Umbilical cord (tissue), 2 donors: ENCODE data around the gene BOD1L1. TPM values are rescaled to one million over a fixed set of nuclear protein-coding genes. Genes with fewer than 3 reads are reported as not detected.
"Not testable (repeated sequence)": the region's sequence is repeated elsewhere in the genome, so short reads cannot be mapped to it uniquely, and the experiment has no call there.

ENCODE experiments used
- DNase-seq: peaks from one replicate; pipeline ENCODE4 v3.0.0-alpha.2; 2015; ENCODE audit warnings: low spot score
- total RNA-seq: library from RNA; depleted of rRNA; stranded (reverse); fragments of >200 nt; gene quantifications from one replicate; pipeline ENCODE4 v1.2.3, GENCODE V29; 2014; ENCODE audit warnings: low replicate concordance; ENCODE audit not compliant: insufficient read depth

Gene BOD1L1
- total RNA-seq, 1 donor from 2014 or later: 43.1 TPM

DNA sequence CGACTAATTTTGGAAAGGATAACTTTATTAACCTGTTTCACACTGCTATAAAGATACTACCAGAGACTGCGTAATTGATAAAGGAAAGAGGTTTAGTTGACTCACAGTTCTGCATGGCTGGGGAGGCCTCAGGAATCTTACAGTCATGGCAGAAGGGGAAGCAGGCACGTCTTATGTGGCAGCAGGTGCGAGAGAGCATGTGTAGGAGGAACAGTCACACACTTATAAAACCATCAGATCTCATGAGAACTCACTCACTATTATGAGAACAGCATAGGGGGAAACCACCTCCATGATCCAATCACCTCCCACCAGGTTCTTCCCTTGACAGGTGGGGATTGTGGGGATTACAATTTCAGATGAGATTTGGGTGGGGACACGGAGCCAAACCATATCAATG, 67.4 kb downstream of the BOD1L1 start:
- not testable (repeated sequence) for DNase-seq

DNA sequence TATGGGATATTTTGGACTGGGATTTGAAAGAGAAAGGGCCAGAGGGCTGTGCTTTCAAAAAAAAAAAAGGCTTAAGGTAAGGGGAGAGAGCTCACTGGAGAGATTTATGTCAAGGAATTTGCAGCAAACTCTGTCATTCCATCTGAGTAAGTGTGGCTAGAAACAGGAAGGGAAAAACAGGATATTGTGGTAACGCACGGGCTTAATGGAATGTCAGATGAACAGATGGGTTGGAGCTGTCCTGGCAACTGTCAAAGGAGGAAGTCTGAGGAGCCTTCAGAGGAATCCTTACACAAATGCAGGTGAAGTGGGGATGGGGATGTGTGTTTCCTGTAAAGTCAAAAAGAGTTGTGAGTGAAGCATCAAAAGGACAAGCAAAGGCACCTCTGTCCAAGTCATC, 68.1 kb downstream of the BOD1L1 start:
- no peak for DNase-seq

DNA sequence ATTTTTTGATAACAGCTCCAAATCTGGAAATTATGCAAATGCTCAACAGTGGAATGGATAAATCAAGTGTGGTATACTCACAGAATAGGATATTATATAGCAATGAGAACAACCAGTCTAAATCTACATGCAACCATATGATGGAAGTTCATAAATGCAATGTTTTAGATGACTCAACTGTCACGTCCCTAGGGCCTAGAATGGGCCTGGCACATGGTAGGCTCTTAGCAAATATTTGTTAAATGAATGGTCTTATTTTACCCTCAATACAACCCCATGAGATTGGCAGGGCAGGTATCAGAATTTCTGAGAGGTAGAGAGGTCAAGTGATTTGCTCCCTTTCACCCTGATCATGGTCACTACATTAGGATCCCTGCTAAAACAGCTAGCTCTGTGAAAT, 68.6 kb downstream of the BOD1L1 start:
- DNase-seq: no peak

- no peak for DNase-seq
Observed at GRCh38 chr4:13555325-13555724, 72.2 kb downstream of the BOD1L1 start.

GRCh38 chr4:13553081-13553480, 74.4 kb downstream of the BOD1L1 start:
- no peak for DNase-seq

DNA sequence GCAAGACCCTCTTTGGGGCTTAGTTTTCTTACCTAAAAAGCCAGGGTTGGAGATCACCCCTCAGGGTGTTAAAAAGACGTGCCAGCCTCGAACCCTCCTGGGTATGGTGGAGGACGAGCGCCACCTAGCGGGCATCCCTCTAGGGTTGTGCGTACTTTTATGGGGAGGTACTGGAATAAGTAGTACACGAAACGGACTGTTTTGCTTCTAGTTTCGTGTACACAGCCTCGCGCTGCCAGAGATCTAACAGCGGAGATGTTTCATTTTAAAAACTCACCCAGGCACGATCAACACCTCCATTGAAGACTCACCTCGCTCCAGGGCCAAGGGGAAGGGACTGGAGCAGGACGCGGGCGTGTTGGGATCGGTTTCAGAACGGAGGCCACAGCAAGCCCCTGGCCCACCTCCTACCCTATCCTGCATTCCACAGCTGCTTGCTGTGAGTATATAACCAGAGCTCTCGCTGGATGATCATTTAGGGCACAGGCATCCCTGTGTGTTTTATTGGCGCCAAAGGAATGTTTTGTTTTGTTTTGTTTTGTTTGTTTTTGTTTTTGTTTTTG, 78.5 kb downstream of the BOD1L1 start:
- DNase-seq: peak; percentile 63

GRCh38 chr4:13548059-13548983, 79.2 kb downstream of the BOD1L1 start:
- DNase-seq: no peak

DNA sequence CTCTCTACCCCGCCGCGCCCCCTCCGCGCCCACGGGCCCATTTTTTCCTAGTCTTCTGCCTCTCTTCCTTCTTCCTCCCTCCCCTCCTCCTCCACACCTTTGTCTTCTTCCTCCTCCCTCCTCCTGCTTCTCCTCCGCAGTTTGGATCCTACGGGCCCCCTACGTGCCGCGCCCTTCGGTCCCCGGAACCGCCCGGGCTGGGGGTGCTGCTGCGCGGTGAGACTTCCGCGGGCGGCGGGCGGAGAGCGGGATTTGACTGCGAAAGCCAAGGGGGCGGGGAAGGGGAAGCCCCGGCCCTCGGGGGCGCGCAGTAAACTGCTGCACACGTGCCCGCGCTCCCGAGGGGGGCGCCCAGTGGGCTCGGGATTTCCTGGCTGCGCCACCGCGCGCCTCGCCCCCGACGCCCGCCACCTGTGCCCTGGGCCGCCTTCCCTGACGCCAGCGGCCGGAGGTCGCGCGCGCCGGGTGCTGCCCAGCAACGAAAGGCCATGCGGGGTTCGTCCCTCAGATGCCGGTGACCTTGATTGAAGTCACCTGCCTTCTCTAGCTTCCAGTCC, 80.0 kb downstream of the BOD1L1 start:
- DNase-seq: no peak

- DNase-seq: no peak
Observed at GRCh38 chr4:13546941-13547484, 80.5 kb downstream of the BOD1L1 start.

- no peak for DNase-seq
Observed at GRCh38 chr4:13546142-13546940, 81.2 kb downstream of the BOD1L1 start.

GRCh38 chr4:13545394-13545808, 82.1 kb downstream of the BOD1L1 start:
- no peak for DNase-seq

DNA sequence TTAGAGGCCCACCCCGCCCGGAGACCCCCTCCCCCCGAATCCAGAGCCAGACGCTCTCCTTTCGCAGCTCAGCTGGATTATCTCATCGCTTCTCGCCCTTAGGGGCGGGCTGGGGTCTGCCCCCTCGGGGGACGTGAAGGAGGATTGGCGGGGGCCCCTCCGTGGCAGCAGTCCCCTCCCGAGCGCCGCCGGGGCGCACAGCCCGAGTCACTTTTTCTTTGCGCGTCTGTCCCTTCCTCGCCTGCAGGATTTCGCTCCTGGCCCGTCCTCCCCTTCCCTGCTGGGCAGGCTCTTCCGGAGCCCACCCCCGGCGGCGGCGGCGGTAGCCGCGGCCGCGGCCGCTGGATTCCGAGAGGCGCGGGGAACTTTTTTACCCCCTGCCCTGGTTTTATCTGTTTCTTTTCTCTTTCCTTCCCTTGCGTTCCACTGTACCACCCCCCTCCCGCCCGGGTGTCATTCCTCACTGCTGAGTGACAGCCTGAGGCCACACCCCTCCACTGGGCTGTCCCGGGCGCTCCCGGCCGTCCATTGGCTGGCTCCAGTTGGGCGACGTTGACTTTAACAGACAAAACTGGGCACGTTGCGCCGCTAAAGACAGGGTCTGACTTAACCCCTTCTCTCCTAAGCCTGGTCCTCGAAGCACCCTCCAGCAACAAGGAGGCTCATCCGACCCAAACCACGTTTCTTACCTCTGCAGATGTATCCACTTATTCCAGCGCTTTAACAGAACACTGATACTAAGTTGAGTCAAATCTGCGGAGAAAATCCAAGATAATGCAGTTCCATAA, 82.7 kb downstream of the BOD1L1 start:
- DNase-seq: peak; percentile 78

- peak; percentile 12 for DNase-seq
Observed at GRCh38 chr4:13543839-13544605, 83.5 kb downstream of the BOD1L1 start, which contains the start of gene NKX3-2. TSS of gene NKX3-2 (minus strand) at chr4:13544508. CDS start at chr4:13544414, 94 bp downstream.

DNA sequence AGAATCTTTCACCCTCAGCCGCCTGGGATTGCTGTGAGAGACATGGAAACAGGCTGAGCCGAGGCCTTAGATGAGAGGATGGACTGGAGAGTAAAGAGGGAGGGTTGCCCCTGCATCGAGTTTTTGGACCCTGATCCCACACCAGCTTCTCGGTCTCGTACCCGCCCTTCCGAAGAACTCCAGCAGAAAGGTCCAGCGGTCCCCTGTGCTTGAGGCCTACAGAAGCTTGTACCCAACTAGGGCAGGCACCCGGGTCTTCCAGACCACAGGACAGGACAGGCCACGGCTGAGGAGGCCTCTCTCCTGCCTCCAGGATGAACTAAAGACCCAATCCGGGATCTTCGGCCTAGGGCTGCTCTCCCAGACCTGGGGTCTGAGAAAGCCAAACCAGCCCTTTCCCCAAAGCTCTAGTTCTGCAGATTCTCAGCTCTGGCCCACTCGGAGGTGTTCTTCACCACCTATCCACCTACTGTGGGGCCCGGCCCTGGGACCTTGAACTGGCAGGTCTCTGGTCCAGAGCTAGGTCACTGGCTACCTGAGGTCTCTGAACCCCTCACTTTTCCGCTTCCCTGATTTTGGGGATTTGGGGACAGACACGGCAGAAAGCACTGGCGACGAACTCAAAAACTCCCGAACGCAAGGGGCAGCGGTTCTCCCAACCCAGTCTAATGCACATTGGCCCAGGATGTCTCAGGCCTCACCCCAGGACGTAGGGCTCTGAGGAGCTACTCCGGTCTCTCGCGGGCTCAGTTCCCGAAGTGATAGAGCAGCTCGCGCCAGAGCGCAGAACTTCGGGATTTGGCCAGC, 84.3 kb downstream of the BOD1L1 start:
- DNase-seq: no peak

DNA sequence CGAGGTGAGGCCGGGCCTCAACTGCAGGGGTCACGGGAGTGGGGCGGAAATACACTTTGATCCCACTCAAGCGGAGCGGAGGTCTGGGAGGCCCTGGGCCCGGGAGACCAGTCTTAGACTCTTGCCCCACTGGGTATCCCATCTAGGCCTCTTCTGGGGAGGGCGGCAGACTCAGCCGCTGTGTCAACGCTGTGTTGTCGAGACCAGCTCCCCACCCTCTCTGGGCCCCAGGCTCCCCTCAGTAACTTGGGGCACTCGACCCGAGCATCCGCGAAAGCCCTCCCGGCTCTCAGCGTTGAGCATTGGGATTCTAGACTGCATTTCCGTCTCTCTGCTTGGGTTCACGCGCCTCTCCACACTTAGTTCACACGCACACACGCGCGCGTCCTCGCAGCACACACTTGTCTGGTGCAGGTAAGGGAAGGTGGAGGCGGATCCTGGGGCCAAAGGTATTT, 84.9 kb downstream of the BOD1L1 start:
- no peak for DNase-seq

GRCh38 chr4:13541720-13542576, 85.6 kb downstream of the BOD1L1 start:
- no peak for DNase-seq

- no peak for DNase-seq
Observed at GRCh38 chr4:13541176-13541604, 86.3 kb downstream of the BOD1L1 start.
